ENCODE data around the gene ATP5F1C.
"Not testable (repeated sequence)": the region's sequence is repeated elsewhere in the genome, so short reads cannot be mapped to it uniquely, and the experiment has no call there.

Gene ATP5F1C

DNA sequence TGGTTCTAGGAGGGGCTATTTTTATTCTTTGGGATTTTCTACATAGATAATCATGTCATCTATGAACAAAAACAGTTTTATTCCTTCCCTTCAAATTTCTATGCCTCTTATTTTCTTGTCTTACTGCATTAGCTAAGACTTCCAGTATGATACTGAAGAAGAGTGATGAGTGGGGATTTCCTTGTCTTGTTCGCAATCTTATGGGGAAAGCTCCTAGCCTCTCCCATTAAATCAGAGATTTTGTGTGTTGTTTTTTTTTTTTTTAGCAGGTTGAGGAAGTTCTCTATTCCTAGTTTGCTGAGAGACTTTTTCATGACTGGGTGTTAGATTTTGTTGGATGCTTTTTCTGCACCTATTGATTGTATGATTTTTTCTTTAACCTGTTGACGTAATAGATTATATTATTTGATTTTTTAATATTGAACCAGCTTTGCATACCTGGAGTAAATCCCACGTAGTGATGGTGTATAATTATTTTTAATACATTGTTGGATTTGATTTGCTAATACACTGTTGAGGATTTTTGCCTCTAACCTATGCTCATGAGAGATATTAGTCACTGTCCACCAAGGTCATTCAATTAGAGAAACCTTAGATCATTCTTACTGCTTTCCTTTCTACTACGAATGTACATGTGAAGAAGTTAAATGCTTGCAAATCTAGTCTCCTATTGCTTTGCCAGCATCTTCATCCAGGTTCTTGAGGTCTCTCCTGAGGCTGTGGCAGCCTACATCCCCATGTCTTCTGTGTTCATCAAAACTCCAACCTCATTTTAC, 6.5 kb downstream of the ATP5F1C start:
- DNase-seq (ENCODE audit: low spot score) = no peak

DNA sequence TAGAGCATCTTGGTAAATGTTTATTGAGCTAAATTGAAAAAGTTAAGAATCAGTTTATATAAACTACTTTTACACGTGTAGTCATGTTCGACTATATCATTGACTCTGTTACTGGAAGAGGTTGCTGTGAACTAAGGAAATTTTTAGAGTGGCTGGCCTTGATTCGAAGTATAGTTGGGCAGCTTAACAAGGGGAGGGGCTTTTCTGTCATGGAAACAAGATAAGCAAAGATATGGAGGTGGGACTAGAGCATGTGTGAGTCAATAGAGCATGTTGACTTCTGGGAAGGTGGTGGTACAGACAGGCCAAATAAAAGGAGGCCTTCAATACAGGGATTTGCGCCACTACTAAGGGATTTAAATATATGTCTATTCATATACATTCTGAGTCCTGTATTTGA, 7.6 kb downstream of the ATP5F1C start:
- no peak for DNase-seq (ENCODE audit: low spot score)

DNA sequence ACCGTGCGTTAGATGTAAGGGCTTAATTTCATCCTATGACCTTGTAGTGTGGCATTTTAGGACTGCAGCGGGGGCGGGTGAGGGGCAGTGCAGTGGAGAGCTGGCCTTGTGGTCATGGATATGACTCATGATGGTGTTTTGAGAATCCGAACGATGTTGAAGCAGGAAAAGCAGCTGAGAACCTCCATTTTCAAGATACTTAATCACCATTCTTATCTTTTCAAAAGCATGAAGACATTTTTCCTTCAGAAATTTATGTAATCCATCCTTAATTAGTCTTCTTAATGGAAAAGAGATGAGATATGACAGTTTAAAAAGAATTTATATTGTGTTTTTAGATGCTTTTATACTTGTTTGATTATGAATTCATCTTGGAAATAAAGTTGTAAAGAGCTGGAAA, 9.6 kb downstream of the ATP5F1C start:
- DNase-seq (ENCODE audit: low spot score) = no peak

DNA sequence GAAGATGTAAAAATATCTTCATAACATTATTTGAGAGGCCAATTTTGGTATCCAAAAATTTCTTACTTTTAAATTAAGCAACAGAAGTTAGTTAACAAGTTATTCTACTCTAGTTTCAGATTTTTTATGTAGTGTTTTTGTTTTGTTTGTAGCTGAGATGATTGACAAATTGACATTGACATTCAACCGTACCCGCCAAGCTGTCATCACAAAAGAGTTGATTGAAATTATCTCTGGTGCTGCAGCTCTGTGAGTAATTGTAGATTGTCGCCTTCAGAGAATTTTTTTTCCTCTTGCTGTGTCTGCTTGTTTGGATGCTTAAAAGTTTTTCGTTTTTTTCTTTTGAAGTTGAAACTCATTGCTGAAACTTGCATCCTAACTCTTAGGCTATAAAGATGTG, 14.6 kb downstream of the ATP5F1C start:
- DNase-seq (ENCODE audit: low spot score) = no peak

DNA sequence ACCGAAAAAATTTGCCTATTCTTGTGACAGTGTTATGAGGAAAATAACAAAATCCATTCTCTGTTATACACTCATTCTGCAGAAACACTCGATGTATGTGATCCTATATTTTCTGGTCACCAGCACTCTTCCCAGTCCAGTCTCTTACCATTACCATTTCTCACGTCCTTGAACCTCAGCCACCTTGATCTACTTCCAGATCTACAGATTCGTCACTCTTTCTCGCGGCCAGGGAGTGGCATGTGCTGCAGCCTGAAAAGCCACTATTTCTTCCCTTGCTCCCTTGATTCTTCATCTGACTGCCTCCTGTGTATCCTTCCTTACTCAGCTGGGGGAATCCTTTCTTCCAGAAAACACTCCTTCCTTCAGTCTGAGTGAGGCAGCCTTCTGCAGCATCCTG, 16.2 kb downstream of the ATP5F1C start:
- no peak for DNase-seq (ENCODE audit: low spot score)

DNA sequence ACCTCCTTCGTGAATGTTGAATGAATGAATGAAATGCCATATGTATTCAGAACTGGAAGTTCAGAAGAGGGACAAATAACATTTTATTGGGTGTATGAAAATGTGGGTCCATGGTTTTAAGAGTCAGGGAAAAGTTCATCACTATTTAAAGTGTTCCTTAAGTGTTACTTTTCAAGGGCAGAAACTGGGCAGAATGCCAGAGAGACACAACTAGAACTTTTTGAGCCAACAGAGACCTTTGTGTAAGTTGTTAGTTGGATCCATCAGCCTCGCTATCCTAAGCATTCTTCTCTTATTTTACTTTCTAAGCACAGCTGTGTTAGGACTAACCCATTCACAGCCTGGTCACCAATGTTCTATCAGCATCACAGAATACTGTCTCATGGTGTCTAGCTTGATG, 16.8 kb downstream of the ATP5F1C start:
- no peak for DNase-seq (ENCODE audit: low spot score)

DNA sequence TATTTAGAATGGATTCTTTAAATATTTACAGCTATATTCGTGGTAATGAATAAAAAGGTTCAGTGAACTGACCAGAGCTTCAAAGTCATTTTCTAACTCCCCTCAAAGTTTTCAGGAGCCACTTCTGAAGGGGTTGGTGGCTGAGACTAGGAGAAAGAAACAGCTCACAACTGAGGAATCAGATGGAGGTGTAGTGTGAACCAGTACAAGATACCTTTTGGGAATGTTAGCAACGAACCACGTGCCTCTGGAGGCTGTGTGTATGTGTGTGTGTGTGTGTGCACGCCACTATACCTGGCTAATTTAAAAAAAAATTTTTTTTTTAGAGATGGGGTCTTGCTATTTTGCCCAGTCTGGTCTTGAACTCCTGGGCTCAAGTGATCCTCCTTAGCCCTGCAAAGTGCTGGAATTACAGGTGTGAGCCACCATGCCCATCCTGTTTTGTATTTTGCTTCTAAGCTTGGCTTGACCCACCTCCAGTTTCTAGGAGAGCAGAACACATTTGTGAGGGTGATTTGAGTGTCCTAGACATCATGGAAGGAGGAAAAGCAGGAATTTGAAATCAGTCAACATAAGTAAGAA, 20.8 kb downstream of the ATP5F1C start:
- DNase-seq (ENCODE audit: low spot score) = no peak

DNA sequence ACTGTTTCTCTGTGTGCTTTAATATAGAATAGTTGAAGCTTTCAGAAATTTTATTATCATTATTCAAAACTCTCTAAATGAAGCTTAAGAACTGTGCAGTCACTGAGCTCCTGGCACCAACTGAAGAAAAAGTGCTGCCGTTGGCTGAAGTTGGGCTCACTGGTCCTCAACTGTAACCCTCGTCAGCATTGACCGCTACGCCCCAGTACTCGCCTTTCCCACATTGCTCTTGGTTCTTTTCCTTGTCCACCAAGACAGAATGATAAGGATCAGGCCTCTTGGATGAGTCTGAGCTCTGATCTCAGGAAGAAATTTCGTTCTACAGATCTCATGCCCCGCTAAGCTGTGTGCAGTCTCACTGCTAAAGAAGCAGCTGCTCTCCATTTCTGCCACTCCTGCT, 22.5 kb downstream of the ATP5F1C start:
- DNase-seq (ENCODE audit: low spot score) = no peak

DNA sequence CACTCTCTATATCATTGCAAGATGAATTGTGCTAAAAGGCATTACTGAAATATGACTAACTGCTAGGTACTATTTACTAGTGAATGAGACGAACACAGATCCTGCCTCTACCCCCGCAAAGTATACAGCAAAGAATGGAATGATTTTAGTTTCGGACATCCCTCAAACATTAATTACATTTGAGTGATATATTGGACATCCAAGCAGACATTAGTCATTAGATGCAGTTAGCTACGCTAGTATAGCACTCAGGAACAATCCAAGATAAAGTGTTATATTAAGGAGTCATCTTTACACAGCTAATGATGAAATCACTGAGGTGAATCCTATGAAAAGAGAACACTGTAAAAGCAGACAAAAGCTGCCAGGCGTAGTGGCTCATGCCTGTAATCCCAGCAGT, 23.0 kb downstream of the ATP5F1C start:
- DNase-seq (ENCODE audit: low spot score) = no peak

DNA sequence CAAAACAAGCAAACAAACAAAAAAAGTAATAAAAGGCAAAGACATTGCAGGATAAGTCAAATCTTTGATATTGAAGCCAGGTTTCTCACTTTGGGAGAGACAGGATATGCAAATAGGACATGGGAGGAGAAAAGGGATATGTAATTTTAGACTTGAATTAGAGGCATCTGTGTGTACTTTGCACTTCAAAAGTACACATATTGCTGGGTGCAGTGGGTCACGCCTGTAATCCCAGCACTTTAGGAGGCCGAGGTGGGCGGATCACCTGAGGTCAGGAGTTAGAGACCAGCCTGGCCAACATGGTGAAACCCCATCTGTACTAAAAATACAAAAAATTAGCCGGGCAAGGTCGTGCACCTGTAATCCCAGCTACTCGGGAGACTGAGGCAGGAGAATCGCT, 23.8 kb downstream of the ATP5F1C start:
- DNase-seq (ENCODE audit: low spot score) = not testable (repeated sequence)

DNA sequence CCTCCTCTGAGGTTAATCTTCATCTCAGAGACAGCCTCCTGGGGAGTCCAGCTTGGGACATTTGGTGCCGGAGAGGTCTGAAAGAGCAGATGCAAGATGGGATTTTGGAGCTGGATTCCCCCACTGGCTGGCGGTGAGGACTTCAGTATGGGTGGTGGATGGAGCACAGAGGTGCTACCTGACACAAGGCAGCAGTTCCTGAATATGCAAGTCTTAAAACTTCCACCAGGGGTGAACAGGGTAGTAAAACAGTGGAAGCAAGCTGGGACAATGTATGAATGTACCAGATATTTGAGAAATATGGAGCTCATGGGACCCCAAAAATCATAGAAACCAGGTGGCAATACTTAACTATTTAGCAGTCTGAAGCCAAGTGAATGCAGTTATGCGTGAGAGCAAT, 25.5 kb downstream of the ATP5F1C start:
- DNase-seq (ENCODE audit: low spot score) = no peak

DNA sequence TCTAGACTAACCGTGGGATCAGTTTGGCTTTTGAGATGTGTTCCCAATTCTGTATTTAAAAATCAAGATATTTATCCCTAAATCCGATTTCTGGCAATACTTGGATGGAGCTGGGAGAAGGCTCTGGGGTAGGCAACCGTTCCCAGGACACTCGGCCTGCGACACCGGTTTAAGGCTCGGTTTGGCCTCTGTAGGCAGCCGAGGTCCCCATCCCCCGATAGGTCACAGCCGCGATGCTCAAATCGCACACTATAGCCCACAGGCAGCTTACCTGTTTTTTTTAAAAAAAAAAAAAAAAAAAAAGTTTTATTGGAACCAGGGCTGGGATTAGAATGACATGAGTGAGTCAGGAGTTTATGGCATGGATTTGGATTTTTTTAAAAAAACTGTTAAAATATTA, 29.6 kb downstream of the ATP5F1C start:
- DNase-seq (ENCODE audit: low spot score) = no peak

DNA sequence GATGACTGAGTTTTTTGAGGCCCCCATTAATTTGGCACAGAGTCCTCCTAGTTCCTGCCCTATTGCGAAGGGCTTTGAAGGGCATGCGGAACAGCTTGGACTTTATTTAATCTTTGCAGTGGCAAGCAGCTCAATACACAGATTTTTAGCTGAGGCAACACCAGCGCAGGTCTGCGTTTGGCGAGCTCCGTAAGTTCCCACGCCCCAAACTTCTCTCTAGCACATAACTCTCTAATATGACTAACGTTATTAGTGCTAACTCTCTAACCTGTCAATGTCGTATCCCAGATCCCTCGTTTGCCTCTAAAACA, 30.0 kb downstream of the ATP5F1C start:
- DNase-seq (ENCODE audit: low spot score) = no peak

DNA sequence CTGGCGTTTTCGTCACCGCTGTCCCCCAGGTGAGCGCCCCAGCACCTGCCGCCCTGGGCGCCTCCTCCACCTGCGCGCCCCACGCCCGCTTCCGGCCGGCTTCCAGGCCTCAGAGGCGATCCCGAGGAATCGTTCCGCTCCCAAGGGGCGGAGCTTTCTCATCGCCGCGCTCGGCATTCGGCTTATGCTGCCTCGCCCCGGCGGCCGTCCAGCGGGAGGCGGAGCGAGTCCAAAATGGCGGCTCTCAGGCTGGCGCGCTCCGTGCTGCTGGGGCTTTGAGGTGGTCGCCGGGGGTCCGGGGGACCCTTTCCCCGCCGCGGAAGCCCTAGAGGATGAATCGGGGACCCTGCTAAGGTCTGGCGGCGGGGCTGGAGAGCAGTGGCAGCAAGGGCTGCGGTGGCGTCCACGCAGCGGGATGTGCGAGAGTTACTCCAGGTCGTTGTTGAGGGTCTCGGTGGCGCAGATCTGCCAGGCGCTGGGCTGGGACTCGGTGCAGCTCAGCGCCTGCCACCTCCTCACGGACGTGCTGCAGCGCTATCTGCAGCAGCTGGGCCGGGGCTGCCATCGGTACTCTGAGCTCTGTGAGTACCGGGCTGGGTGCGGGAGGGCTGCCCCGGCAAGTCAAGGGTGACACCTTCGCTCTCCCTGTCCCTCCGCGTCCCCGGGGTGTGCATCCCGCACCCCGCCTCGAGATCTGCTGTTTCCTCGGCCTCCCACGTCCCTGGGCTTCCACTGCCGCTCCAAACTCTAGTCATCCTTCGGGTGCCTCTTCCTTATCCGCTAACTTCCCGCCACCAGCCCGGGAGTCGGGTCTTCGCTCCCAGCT, 30.5 kb downstream of the ATP5F1C start, which contains the start of gene TAF3:
Gene TAF3, plus strand, starts transcription at position 211 of the 826 bp plus-strand sequence. Its CDS starts 205 bp downstream, at position 416.
- DNase-seq (ENCODE audit: low spot score) = peak; percentile 87

DNA sequence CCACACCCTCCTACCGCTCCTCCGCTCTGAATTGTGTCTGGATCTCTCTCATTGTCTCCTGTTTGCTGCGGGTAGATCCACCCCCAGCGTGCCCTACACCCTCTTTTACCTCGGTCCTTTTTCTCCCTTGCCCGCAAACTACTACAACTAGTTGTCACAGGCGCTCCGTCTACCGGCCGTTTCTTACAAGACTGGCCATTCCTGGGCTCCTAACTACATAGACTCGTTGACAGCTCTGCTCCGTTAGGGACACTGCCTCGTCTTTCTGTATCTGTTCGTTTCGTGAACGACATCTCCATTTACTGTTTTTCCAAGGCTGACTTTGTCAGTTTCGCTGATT, 31.1 kb downstream of the ATP5F1C start:
- no peak for DNase-seq (ENCODE audit: low spot score)

DNA sequence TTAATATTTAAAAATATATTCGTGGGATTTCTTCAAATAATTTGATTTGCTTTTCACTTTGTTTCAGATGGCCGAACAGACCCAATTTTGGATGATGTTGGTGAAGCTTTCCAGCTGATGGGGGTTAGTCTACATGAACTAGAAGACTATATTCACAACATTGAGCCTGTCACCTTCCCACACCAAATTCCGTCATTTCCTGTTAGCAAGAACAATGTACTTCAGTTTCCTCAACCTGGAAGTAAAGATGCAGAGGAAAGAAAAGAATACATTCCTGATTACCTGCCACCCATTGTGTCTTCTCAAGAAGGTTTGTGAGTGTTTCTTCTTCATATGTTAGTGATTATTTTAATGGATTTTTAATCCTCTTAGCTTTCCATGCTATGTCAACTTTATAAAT, 36.3 kb downstream of the ATP5F1C start:
- DNase-seq (ENCODE audit: low spot score) = no peak

DNA sequence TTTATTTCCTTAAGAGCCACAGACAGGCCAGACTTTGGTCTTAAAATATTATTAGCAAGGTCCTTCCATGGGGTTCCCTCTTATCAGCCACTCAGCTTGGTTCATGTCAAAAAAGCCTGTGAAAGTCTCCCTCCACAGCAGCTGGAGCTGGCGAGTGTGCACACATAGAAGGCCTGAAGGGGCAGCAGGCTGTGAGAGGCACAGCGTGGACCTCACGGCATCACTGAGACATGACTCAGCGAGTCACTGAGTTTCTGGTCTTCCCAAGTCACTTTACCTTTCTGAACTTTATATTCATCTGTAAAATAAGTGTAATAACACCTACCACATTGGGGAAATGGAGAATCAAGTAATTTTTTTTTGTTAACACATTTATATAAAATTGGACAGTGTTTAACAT, 39.0 kb downstream of the ATP5F1C start:
- no peak for DNase-seq (ENCODE audit: low spot score)

DNA sequence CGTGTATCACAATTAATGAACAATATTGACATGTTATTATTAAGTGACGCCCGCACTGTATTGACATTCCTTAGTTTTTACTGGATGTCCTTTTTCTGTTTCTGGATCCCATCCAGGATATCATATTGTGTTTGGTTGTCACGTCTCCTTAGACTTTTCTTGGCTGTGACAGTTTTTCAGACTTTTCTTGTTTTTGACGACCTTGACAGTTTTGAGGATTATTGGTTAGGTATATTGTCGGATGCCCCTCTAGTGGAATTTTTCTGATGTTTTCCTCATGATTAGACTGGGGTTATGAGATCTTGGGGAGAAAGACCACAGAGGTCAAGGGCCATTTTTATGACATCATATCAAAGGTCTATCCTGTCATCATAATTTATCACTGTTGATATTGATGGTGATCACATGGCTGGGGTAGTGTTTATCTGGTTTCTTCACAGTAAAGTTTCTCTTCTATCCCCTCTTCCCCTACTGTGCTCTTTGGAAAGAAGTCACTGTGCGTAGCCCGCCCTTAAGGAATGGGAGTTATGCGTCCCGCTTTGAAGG, 41.4 kb downstream of the ATP5F1C start:
- DNase-seq (ENCODE audit: low spot score) = no peak

DNA sequence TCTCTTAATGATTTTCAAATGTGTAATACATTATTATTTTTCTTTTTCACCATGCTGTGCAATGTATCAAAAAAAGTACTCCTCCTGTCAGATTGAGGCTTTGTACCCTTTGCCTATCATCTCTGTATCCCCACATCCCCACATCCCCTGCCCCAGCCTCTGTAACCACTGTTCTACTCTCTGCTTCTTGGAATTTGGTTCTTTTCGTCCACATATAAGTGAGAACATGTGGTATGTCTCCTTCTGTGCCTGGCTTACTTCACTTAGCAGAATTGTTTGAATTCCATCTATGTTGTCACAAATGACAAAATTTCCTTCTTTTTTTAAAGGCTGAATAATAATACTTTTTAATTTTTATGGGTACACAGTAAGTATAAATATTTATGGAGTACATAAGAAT, 44.1 kb downstream of the ATP5F1C start:
- DNase-seq (ENCODE audit: low spot score) = no peak

DNA sequence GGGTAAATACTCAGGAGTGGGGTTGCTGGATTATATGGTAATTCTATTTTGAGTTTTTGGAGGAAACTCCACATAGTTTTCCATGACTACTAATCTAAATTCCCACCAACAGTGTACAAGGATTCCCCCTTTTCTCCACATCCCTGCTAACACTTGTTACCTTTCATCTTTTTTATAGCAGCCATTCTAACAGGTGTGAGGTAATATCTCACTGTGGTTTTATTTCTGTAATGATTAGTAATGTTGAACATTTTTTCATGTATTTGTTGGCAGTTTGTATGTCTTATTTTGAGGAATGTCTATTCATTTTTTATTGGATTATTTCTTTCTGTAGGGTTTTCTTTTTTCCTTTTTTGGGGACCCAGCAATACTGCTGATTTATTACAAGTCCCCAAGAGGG, 45.2 kb downstream of the ATP5F1C start:
- DNase-seq (ENCODE audit: low spot score) = no peak

DNA sequence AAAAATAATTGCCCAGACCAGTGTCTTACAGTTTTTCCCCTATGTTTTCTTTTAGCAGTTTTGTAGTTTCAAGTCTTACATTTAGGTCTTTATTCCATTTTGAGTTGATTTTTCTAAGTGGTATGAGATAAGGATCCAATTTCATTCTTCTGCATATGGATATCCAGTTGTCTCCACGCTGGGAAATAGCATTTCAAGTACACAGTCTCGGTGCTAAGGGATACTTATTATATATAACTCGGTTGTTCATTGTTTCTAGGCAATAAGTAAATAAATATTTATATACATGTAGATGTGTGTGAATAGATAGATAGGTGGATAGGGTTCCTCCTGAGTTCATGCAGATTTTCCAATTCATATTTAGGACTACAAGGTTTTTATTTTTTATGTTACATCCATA, 46.3 kb downstream of the ATP5F1C start:
- DNase-seq (ENCODE audit: low spot score) = no peak

DNA sequence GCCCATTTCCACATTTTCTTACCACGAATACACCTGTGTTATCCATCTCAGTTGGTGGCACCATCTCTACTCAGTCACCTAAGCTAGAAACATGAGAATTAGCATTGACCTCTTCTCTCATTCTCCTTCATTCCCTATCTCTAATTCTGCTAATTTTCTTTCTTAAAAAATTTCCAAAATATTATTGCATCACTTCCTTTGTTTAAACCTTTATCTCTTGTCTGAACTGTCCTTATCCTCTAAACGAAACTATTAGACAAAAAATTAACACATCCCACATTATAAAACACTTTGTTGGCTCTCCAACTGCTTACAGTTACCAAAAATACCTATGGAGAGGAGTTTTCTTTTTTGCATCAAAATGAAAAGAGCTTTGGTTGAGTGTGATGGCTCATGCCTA, 48.6 kb downstream of the ATP5F1C start:
- no peak for DNase-seq (ENCODE audit: low spot score)

DNA sequence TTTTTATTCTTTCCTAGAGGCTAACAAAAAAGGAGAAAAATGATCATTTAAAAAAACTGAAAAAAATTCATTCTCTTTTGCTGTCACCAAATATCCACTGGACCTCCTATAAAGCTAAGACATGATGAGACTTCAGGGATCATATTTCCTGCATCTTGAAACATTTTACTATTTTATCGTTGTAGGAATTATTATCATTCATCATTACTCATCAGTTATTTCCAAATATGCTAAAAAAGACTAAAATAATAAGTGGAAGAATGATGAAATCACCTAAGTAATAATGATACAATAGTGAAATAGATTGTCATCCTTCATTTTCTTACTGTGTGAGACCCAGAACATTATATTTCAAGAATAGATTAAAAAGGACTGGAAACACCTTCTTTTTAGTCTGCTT, 58.6 kb downstream of the ATP5F1C start:
- DNase-seq (ENCODE audit: low spot score) = no peak

All from CD4-positive, alpha-beta T cell treated with Interleukin-6 at 100 ng/mL for 8 hours (primary cell).